Panc1 (cell line): Measurements from ENCODE around the gene SLC25A29. TPM values are rescaled to one million over a fixed set of nuclear protein-coding genes. Genes with fewer than 3 reads are reported as not detected.

Experiments
- ATAC-seq: fragments of 200-7000 bp; cut with Tn5 transposase; 2 replicates; pipeline ENCODE4 v1.9.1; 2020; ENCODE audit warnings: mild to moderate bottlenecking, moderate library complexity
- BruUV-seq: library from RNA; stranded (reverse); fragments of 400-500 nt; replicated peaks from 2 replicates; lab custom pipeline; 2021; lab: Mats Ljungman, UMichigan
- CTCF ChIA-PET: fragments of 300-600 bp; sonication (Branson Sonifier 250); formaldehyde crosslinking; loops from one replicate; lab custom pipeline; 2022; ENCODE audit warnings: antibody characterized with exemption; lab: Charles Lee
- POLR2A ChIA-PET: fragments of 300-600 bp; sonication (Branson Sonifier 250); formaldehyde crosslinking; loops from one replicate; lab custom pipeline; 2022; ENCODE audit warnings: antibody characterized with exemption; lab: Charles Lee
- DNase-seq: peaks from one replicate; pipeline ENCODE4 v3.0.0-alpha.2; 2010; ENCODE audit warnings: low read depth, low spot score
- H3K27ac ChIP-seq: 2 replicates; pipeline ENCODE4 v1.5.1; 2011; ENCODE audit warnings: mild to moderate bottlenecking, low read length, inconsistent platforms
- H3K27me3 ChIP-seq: fragments of 200-500 bp; sonication (Bioruptor generic); 2 replicates; pipeline ENCODE4 v1.6.0; 2014; ENCODE audit warnings: low read length, inconsistent platforms; ENCODE audit not compliant: control insufficient read depth, insufficient read depth
- H3K36me3 ChIP-seq: fragments of 200-500 bp; sonication (Bioruptor generic); 2 replicates; pipeline ENCODE4 v1.5.1; 2014; ENCODE audit warnings: inconsistent platforms, mild to moderate bottlenecking, low read length, moderate library complexity; ENCODE audit not compliant: control insufficient read depth, insufficient read depth
- H3K4me1 ChIP-seq: 2 replicates; pipeline ENCODE4 v1.5.1; 2011; ENCODE audit warnings: inconsistent platforms, mild to moderate bottlenecking, low read length, moderate library complexity; ENCODE audit not compliant: control insufficient read depth, insufficient read depth
- H3K4me3 ChIP-seq, 2 experiments: 2 replicates each; pipeline ENCODE4 v1.5.1; 2011 to 2012; ENCODE audit warnings: low read depth in 2 of 2, low read length in 2 of 2, mild to moderate bottlenecking in 2 of 2, inconsistent platforms in 1 of 2, moderate library complexity in 1 of 2
- H3K9me3 ChIP-seq: fragments of 200-500 bp; sonication (Bioruptor generic); 2 replicates; pipeline ENCODE4 v1.5.1; 2014; ENCODE audit warnings: low read depth, mild to moderate bottlenecking, inconsistent platforms, low read length, moderate library complexity; ENCODE audit not compliant: control insufficient read depth, insufficient read depth
- CTCF ChIP-seq: fragments of 450-650 bp; IDR thresholded peaks from 2 replicates; pipeline ENCODE4 v1.5.1; 2017; ENCODE audit warnings: mild to moderate bottlenecking
- POLR2AphosphoS5 ChIP-seq: IDR thresholded peaks from 2 replicates; pipeline ENCODE4 v1.6.1; 2012; ENCODE audit warnings: mild to moderate bottlenecking, low read depth, low read length, moderate library complexity
- REST ChIP-seq, 2 experiments: IDR thresholded peaks; 2 replicates each; pipeline ENCODE4 v1.6.1; 2011 to 2012; ENCODE audit warnings: low read depth in 2 of 2, control low read depth in 1 of 2, low read length in 1 of 2, mild to moderate bottlenecking in 1 of 2, moderate library complexity in 1 of 2; ENCODE audit not compliant: insufficient read depth in 1 of 2
- SIN3A ChIP-seq: IDR thresholded peaks from 2 replicates; pipeline ENCODE4 v1.6.1; 2012; ENCODE audit warnings: low read depth, mild to moderate bottlenecking, low read length, moderate library complexity, borderline replicate concordance; ENCODE audit not compliant: insufficient read depth
- TCF7L2 ChIP-seq: IDR thresholded peaks from 2 replicates; pipeline ENCODE4 v1.6.1; 2011; ENCODE audit warnings: mild to moderate bottlenecking, low read depth, low read length, inconsistent platforms
- in situ Hi-C: cut with HindIII; loops from 2 replicates; pipeline ENCODE4 v1.10.0; 2016; ENCODE audit warnings: low sequenced_read_pairs, low pct_unique_long_range_greater_than_20kb
- intact Hi-C: fragments of 100-400 bp; cut with micrococcal nuclease; formaldehyde crosslinking; loops from one replicate; pipeline ENCODE4 v1.10.0; 2022; ENCODE audit not compliant: unreplicated experiment
- total RNA-seq: library from RNA; stranded (reverse); gene quantifications from one replicate; pipeline ENCODE4 v1.2.1, GENCODE V29; 2021; ENCODE audit not compliant: unreplicated experiment

SLC25A29 gene
- total RNA-seq, 1 experiment from 2014 or later = 33.6 TPM

- in situ Hi-C loops = no loop called here
- DNase-seq (no peak), ATAC-seq (no peak)
- POLR2A ChIA-PET = no interaction called here
- no peaks in the 10 kb centered on the region for H3K9me3 ChIP-seq
- intact Hi-C loops = no loop called here
- H3K4me1 ChIP-seq = peaks cover 5% of the 10 kb centered on the region; the same call in 1 of the 2 replicates
- H3K27me3 ChIP-seq = no peaks in the 10 kb centered on the region
- H3K27ac ChIP-seq = no peak overlapping the region
- H3K4me3 ChIP-seq = no peak overlapping the region
- BruUV-seq = no TSS peak
- H3K36me3 ChIP-seq = no peaks in the 10 kb centered on the region
- CTCF ChIA-PET = no interaction called here
- TF ChIP-seq CTCF = no peak
- no peak for TF ChIP-seq POLR2AphosphoS5
Observed at GRCh38 chr14:100336618-100337530, 30.6 kb upstream of the SLC25A29 start.

- Histone ChIP-seq H3K4me1 (no peaks in the 10 kb centered on the region), H3K27ac (no peak overlapping the region), H3K36me3 (no peaks in the 10 kb centered on the region), H3K4me3 (no peak overlapping the region), H3K9me3 (no peaks in the 10 kb centered on the region), H3K27me3 (no peaks in the 10 kb centered on the region)
- intact Hi-C loops (no loop called here), in situ Hi-C loops (no loop called here)
- TF ChIP-seq SIN3A (no peak), REST (IDR thresholded peaks at IDR 0.05; ENCODE audit: insufficient read depth in 1 of 2, low read depth in 2 of 2, low read length in 1 of 2) (no peak), POLR2AphosphoS5 (no peak), CTCF (no peak), TCF7L2 (no peak)
- ATAC-seq (no peak), DNase-seq (no peak)
- POLR2A ChIA-PET = no interaction called here
- BruUV-seq = no TSS peak
- CTCF ChIA-PET = no interaction called here
Observed at GRCh38 chr14:100334904-100335303, 28.7 kb upstream of the SLC25A29 start.
